Stimulated activated CD8-positive, alpha-beta memory T cell treated with anti-CD3 and anti-CD28 coated beads, Interleukin-4, amount 100 ng/mL, for 4 hours (primary cell): Measurements from ENCODE around the gene TMEM145.
A peak's percentile ranks its signal among the peaks of the same experiment; 100 is the strongest.
"Not testable (repeated sequence)": the region's sequence is repeated elsewhere in the genome, so short reads cannot be mapped to it uniquely, and the experiment has no call there.

Experiments used
- DNase-seq, 2 donors: peaks; one replicate each; pipeline ENCODE4 v3.0.0-alpha.2; 2020; ENCODE audit warnings: low read depth in 2 of 2, low spot score in 1 of 2

The TMEM145 gene

GRCh38 chr19:42313096-42313839, at the start of gene TMEM145:
TSS of gene TMEM145 (plus strand) at chr19:42313309. CDS start at chr19:42313377, 68 bp downstream.
- DNase-seq, result no peak

DNA sequence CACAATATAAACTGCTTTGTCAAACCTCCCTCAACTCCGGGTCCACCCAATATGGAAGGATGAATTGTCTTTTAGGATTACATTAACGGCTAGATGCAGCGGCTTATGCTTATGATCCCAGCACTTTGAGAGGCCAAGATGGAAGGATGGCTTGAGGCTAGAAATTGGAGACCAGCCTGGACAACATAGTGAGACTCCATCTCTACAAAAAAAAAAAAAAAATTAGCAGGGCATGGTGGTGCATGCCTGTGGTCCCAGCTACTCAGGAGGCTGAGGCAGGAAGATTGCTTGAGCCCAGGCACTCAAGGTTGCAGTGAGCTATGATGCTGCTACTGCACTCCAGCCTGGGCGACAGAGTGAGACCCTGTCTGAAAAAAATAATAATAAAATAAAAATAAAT, 47.0 kb upstream of the TMEM145 start:
- not testable (repeated sequence) for DNase-seq

GRCh38 chr19:42266928-42267603, 46.0 kb upstream of the TMEM145 start:
- DNase-seq, result not testable (repeated sequence)

GRCh38 chr19:42267644-42268141, 45.4 kb upstream of the TMEM145 start:
- no peak for DNase-seq

DNA sequence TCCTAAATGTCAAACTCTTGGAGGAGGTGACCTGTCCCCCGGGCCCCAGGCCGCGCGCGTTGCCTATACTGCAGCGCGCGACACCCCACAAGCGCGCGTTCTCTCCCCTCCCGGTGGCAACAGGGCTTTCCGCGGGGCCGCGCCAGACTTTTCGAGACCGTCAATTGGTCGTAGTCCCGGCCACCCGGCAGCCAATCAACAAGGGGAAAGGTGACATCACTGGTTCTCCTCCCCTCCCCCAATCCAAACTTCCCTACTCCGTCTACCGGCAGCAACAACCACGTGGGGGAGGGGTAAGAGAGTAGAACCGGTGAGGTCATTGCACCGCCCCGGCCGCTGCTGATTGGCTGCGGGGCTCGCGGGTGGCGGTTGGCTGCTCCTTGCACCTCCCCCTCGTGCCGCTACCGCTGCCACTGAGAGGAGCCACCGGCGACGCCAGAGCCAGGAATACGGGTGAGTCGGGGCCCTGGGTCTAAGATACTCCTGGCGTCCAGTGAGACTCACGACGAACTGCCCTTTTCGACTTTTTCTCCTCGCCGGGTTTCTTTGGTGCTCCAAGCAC, 44.9 kb upstream of the TMEM145 start:
- peak; percentile 94 to 97 for DNase-seq

GRCh38 chr19:42268704-42269477, 44.2 kb upstream of the TMEM145 start, which contains the start of gene CIC:
TSS of gene CIC (plus strand) at chr19:42269252. CDS start at chr19:42271784, 2,532 bp downstream.
- DNase-seq, result peak; percentile 95 to 98

DNA sequence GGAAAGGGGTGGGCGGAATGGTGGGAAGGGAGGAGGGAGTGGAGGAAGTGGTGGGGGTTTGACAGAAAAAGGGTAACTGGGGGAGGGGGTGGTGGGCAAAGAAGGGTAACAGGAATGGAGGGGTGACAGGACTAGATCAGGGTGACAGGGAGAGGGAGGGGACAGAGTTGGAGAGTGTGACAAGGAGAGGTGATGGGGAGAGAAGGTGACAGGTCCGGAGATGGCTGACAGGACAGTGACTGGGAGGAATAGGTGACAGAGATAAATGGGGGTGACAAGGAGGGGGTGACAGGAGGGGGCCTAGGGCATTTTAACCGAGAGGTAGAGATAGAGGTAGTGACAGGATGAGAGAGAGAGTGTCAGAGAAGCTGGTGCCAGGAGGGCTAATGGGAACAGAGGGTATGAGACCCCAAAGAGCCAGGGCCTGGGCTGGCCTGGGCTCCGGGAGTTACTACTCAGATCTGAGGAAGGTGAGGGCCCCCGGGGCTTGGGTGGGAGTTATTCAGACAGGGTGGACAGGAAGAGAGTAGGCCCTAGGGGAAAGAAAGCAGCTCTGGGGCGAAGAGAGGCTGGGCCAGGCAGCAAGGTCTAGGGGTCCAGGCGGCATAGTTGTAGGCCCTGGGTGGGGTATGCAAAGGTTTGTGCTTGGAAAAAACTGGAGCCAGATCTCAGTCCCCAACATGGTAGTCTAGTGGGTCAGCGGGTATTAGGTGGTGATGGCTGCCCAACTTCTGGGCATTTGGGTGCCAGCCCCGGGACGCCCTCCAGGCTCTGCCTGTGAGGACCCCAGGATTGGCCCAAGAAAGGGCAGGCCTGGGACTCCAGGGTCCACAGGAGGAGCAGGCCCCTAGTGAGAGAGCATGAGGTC, 43.4 kb upstream of the TMEM145 start:
- no peak for DNase-seq

DNA sequence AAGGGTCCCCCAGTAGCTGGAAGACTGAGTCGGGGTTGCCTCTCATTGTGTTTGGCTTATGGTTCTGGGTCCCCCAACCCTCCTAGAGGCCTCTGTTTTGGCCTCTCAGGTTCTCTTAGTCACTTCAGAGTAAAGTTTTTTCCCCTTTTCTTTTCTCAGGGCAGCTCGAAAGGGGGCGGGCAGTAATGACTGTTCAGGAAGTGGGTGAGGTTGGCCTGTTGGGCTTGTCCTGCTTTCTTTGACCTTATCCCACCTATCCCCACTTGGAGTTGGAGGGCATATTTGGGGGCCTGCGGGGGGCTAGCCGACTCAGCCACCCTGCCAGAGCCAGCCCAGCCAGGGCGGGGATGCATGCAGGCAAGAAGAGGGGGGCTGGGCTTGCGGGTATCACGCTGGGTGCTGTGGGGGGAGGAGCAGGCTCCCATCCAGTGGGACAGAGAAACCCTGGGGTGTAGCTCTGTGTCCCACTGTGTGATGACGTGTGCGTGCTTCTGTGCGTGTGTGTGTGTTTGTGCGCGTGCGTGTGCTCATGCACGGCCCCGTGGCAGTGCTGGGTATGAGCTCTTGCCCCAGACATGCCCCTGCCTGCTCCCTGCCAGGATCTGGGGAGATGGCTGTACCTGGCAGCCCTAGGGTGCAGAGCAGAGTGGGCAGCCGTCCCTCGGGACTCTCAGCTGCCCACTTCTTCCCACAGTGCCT, 42.6 kb upstream of the TMEM145 start:
- no peak for DNase-seq

GRCh38 chr19:42271045-42271419, 42.1 kb upstream of the TMEM145 start:
- no peak for DNase-seq

DNA sequence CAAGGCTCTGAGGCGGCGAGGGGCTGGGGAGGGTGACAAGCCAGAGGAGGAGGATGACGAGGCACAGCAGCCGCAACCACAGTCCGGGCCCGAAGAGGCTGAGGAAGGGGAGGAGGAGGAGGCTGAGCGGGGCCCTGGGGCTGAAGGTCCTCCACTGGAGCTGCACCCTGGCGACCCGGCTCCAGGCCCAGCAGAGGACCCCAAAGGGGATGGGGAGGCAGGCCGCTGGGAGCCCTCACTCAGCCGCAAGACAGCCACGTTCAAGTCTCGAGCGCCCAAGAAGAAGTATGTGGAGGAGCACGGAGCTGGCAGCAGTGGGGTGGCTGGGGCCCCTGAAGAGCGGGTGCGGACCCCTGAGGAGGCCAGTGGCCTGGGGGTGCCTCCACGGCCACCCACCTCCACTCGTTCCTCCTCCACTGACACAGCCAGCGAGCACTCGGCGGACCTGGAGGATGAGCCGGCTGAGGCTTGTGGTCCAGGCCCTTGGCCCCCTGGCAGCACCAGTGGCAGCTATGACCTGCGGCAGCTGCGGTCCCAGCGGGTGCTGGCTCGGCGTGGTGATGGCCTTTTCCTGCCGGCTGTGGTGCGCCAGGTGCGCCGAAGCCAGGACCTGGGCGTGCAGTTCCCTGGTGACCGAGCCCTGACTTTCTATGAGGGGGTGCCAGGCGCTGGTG, 41.1 kb upstream of the TMEM145 start:
- no peak for DNase-seq

DNA sequence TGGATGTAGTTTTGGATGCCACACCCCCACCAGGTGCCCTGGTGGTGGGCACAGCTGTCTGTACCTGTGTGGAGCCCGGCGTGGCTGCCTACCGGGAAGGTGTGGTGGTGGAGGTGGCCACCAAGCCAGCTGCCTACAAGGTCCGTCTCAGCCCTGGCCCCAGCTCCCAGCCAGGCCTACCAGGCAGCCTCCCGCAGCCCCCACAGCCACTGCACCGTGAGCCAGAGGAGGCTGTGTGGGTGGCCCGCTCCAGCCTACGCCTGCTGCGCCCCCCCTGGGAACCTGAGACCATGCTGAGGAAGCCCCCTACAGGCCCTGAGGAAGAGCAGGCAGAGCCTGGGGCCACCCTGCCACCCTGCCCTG, 40.6 kb upstream of the TMEM145 start:
- no peak for DNase-seq

DNA sequence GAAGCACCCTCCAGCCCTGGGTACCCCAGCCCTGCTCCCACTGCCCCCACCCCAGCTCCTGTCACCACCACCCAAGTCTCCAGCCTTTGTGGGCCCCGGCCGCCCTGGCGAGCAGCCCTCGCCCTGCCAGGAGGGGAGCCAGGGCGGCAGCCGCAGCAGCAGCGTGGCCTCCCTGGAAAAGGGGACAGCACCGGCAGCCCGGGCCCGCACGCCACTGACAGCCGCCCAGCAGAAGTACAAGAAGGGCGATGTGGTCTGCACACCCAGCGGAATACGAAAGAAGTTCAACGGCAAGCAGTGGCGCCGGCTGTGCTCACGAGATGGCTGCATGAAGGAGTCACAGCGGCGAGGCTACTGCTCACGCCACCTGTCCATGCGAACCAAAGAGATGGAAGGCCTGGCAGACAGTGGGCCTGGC, 40.1 kb upstream of the TMEM145 start:
- DNase-seq, result no peak

- no peak for DNase-seq
Observed at GRCh38 chr19:42273407-42274064, 39.6 kb upstream of the TMEM145 start.

DNA sequence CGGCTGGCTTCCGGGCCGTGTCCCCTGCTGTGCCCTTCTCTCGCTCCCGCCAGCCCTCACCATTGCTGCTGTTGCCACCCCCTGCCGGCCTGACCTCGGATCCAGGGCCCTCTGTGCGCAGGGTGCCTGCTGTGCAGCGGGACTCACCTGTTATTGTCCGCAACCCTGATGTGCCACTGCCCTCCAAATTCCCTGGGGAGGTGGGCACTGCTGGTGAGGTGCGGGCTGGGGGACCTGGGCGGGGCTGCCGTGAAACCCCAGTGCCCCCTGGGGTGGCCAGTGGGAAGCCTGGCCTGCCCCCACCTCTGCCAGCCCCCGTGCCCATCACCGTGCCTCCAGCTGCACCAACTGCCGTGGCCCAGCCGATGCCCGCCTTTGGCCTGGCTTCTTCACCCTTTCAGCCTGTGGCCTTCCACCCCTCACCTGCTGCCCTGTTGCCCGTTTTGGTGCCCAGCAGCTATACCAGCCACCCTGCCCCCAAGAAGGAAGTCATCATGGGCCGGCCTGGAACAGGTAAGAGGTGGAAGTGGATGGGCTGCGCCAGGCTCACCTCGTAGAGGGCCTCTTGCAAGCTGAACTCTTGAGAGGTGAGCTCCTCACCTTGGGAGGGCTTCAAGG, 38.9 kb upstream of the TMEM145 start:
- no peak for DNase-seq

DNA sequence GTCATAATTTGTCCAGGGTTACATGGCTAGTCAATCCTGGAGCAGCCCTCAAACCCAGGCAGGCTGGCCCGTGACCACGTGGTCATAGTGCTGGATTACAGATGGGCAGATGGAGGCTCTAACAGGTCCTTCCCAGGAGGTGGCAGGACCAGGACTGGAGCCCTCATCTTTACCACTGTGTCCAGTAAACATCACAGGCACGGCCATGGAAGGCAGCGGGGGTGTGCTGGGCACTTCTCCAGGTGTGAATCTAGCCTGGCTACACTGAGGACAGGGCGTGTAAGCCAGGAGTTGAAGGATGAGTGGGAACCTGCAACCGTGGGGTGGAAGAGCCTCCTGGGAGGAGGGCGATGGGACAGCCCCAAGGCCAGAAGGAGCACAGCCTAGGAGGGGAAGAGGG, 38.0 kb upstream of the TMEM145 start:
- DNase-seq, result no peak

DNA sequence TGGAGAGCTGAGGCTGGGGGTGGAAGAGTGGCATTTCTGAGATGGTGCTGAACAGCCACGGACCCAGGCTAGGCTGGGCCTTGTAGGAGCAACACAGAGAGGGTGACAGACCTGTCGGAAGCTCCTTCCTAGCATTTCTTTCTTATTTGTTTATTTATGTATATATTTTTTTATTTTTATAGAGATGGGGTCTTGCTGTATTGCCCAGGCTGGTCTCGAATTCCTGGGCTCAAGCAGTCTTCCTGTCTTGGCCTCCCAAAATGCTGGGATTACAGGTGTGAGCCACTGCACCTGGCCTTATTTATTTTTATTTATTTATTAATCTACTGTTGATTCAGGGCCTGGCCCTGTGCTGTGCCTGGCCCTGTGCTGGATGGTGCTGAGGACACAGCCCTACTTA, 37.6 kb upstream of the TMEM145 start:
- DNase-seq, result no peak

DNA sequence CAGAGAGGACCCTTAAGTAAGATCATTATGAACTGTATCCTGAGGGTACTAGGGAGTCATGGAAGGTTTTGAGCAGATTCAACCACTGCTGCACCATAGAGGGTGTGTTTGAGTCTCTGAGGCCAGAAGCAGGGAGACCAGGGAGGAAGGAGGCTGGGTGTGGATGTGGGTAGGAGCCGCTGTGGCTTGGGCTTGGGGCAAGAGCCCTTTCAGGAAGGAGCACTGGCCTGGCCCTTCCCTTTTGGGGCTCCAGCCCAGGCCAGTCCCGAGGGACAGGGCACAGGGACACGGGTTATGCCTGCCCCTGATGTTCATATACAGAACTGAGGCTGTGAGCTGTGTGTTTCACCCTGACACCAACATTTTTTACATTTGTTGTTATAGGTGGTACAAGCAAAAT, 36.8 kb upstream of the TMEM145 start:
- no peak for DNase-seq

- DNase-seq, result no peak
Observed at GRCh38 chr19:42276821-42277220, 36.3 kb upstream of the TMEM145 start.
